Measurements from ENCODE around the gene SOCS3.

Gene SOCS3

DNA sequence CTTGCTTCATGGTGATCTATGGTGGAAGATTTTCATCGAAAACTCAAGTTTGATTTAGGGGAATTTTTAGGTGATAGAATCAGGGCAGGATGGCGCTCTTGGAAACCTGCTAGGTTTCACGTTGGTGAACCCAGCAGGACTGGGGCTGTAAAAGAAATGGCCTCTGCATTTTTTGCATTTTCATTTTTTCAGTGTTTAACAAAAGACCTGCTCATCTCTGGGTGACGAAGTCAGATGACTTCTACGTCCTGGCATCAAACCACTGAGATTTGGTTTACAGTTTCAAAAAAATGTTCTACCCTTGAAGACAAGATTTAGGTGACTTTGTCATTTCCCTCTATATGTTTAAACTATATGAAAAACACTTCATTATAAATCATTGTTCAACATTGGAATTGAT is 20.5 kb upstream of the SOCS3 start:
- TF ChIP-seq, protein P1, sequence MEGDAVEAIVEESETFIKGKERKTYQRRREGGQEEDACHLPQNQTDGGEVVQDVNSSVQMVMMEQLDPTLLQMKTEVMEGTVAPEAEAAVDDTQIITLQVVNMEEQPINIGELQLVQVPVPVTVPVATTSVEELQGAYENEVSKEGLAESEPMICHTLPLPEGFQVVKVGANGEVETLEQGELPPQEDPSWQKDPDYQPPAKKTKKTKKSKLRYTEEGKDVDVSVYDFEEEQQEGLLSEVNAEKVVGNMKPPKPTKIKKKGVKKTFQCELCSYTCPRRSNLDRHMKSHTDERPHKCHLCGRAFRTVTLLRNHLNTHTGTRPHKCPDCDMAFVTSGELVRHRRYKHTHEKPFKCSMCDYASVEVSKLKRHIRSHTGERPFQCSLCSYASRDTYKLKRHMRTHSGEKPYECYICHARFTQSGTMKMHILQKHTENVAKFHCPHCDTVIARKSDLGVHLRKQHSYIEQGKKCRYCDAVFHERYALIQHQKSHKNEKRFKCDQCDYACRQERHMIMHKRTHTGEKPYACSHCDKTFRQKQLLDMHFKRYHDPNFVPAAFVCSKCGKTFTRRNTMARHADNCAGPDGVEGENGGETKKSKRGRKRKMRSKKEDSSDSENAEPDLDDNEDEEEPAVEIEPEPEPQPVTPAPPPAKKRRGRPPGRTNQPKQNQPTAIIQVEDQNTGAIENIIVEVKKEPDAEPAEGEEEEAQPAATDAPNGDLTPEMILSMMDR (conservative IDR thresholded peaks at IDR 0.05; ENCODE audit: low read depth, low read length): no peak
- H3K4me3 ChIP-seq (ENCODE audit: low read depth, low read length): no peak overlapping the region
- no peak for DNase-seq (ENCODE audit: low read depth)

DNA sequence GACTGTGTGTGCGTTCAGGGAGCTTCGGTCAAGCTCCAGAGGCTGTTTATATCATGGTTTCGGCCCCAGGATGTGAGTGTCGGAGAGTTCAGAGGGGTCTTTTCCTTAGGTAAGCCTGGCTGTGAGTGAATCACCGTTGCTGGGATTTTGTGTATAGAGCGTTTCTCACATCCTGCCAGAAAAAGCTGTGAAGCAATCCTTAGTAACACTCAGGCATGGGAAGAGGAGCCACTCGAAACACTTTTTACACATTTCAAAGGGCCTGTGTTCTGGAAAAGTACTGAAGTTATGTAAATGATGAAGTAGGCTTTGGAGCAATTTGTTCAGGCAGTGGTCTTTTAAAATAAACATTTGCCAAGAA is 19.2 kb upstream of the SOCS3 start:
- TF ChIP-seq, protein P1 (conservative IDR thresholded peaks at IDR 0.05; ENCODE audit: low read depth, low read length): no peak
- peak; percentile 92 for DNase-seq (ENCODE audit: low read depth)
- peak overlapping the region; percentile 91 for H3K4me3 ChIP-seq (ENCODE audit: low read depth, low read length)

- DNase-seq (ENCODE audit: low read depth): peak; percentile 75
- H3K4me3 ChIP-seq (ENCODE audit: low read depth, low read length): peak within 1 kb of the TSS; percentile 91
- TF ChIP-seq, protein P1 (conservative IDR thresholded peaks at IDR 0.05; ENCODE audit: low read depth, low read length): no peak
These were observed 18.6 kb upstream of the SOCS3 start, which contains the start of gene PGS1 for GRCh38 chr17:78378225-78379130. PGS1 (plus strand) TSS chr17:78378649; CDS start chr17:78378666, 17 bp downstream.

DNA sequence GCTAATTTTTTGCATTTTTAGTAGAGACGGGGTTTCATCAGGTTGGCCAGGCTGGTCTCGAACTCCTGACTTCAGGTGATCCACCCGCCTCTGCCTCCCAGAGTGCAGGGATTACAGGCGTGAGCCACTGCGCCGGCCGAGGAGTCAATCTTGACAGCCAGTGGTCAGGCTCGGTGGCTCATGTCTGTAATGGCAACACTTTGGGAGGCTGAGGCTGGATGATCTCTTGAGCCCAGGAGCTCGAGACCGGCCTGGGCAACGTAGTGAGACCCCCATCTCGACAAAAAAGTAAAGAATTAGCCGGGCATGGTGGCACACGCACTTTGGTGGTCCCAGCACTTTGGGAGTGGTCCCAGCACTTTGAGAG is 18.0 kb upstream of the SOCS3 start:
- H3K4me3 ChIP-seq (ENCODE audit: low read depth, low read length): peak overlapping the region; percentile 91

GRCh38 chr17:78376161-78376560 is 16.3 kb upstream of the SOCS3 start:
- TF ChIP-seq, protein P1 (conservative IDR thresholded peaks at IDR 0.05; ENCODE audit: low read depth, low read length): no peak
- no peak overlapping the region for H3K4me3 ChIP-seq (ENCODE audit: low read depth, low read length)
- no peak for DNase-seq (ENCODE audit: low read depth)

More for the DNA sequence above, 18.0 kb upstream of the SOCS3 start:
- no peak for DNase-seq (ENCODE audit: low read depth)
- TF ChIP-seq, protein P1 (conservative IDR thresholded peaks at IDR 0.05; ENCODE audit: low read depth, low read length): no peak

DNA sequence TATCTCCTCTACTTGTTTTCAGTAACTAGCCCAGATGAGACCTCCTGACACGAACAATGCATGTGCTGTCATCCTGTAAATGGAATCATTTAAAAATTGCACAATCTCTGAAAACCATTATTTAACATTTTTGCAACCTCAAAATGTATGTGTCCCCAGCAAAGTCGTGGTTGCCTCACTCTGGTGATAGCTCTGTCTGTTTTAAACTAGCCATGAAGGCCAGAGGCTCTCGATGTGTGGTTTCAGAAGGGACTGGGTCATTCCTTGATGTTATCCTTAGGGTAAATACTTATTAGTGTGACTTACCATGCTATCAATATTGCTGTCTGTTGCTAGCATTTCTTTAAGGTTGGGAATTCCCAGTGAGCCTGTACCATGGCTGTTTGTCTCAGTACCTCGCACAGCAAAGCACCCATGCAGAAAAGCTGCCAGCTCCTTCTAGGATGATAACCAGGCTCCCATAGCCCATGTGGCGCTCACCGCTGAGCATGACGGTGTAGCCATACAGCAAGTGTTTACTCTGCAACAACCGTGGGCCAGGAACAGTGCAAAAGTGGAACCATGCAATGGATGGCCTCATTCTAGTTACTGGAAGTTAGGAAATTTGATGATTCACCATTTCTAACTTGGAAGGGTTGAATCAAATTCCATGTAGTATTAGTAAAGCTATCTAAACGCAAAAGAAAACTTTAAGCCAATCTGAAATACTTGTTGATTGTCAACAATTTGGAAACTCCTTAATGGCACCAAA is 15.7 kb upstream of the SOCS3 start:
- peak; percentile 96 for DNase-seq (ENCODE audit: low read depth)
- TF ChIP-seq, protein P1 (conservative IDR thresholded peaks at IDR 0.05; ENCODE audit: low read depth, low read length): no peak
- H3K4me3 ChIP-seq (ENCODE audit: low read depth, low read length): no peak overlapping the region

Data from choroid plexus epithelial cell (primary cell).